D341Med (cell line): Measurements from ENCODE around the gene GINS1.
"Not testable (repeated sequence)": the region's sequence is repeated elsewhere in the genome, so short reads cannot be mapped to it uniquely, and the experiment has no call there.

Source experiments
- DNase-seq: peaks from one replicate; pipeline ENCODE4 v3.0.0; 2012; ENCODE audit warnings: low spot score

GINS1 gene

DNA sequence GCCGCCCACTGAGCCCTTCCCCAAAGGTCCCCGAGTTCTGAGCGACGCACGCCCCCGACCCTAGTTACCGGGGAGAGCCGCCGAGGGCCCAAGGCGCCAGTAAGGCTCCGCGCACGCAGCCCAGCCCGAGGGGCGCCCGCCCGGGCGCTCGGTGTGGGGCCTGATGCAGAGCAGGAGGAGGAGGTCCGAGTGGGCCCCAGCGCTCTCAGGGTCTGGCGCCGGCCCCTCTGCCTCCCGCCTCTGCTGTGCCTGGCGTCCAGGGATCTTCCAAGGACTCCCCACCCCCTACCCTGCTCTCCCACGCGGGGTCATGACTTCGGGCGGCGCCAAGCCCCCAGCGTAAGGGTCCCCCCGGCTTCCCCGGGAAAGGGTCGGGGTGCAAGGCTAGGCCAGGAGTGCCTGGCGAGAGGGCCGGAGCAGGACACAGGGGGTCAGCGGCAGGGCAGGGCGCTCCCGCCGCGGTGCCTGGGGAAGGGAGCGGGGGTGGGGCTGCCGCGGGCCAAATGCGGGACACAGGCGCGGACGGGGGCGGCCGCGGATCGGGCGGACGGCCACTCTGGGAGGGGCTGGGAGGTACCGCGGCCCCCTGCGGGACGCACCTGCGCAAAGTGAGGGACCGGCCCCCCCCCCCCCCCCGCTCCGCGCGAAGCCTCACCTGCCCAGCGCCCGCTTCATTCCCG lies 17.5 kb upstream of the GINS1 start:
- DNase-seq: peak; percentile 77

DNA sequence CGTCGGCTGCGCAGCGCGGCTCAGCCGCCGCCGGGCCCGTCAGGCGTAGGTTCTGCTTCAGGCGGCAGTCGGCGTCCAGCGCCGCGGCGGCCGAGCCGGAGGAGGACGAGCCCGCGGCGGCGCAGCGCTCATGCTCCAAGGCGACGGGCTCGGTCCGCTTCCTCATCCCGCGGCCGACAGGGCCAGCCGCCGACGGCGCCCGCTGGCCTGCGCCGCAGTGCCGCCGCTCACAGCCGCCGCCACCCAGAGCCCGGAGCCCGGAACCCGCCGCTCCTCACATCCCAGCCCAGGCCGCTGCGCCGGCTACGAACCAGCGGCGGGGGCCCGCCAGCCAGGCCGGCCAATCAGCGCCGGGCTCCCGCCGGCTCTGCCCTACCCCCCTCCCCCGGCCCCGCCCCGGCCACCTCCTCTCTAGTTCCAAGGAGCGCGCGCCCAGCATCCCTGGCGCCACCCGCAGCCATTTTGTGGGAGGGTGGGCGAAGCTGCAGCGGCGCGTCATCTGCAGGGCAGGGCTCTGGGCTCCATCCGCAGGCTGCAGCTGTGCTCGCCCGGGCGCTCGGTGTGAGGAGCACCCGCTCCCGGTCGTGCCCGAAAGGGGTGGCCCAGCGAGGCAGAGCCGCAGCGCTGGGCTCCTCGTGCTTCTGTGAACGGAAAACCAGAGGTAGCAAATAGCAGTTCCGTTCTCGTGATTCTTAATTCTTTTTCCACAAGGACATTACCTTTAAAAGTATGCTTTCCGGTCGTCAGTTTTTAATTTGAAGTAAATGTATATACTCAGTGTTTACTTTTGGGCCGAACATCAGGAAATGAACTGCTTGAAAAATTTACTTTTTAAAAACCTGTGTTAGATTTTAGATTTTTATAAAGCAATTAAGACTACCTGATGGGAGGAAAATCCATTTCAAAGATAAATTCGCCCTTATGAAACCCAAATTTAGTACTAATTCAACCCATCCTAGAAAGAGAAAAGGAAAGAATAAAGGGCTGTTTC lies 16.6 kb upstream of the GINS1 start, which contains the start of gene ABHD12:
ABHD12 (minus strand) TSS at position 298 of the 991 bp plus-strand sequence; CDS start at position 166, 132 bp downstream.
- peak; percentile 97 for DNase-seq

DNA sequence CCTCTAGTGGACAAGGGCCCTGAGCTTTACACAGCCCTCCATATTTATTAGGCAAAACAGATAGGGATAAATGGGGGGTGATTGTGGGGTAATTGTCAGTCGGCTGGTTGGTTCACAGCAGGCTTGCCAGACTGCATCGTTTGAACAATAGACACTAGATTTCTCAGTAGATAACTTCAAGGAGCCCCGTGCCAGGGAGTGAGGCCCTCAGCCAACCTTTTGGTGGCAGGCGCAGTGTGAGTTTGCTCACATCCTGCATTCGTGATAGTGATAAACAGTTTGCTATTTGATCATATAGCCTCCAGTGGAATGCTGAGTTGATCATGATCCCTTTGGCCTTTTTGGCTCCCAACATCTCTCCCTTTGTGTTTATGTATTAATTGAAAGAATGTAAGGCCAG lies 13.2 kb upstream of the GINS1 start:
- DNase-seq: no peak

DNA sequence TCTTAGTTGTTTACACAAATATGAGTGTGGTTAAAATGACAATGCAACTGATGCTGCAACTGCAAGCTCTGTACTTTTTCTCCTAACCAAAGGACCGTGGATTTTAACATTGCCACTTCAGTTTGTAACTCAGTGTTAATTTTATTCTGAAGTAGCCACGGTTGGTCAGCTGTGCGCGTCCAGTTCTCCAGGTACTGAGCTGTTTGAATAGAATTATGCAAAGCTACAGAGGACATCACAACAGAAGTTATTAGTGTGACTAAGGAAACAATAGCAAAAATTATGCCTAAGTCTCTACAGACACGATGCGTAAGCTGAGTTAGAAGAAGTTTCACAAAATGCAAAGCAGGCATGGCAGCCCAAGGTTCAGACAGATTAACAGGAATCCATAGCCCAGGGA lies 12.5 kb upstream of the GINS1 start:
- no peak for DNase-seq

DNA sequence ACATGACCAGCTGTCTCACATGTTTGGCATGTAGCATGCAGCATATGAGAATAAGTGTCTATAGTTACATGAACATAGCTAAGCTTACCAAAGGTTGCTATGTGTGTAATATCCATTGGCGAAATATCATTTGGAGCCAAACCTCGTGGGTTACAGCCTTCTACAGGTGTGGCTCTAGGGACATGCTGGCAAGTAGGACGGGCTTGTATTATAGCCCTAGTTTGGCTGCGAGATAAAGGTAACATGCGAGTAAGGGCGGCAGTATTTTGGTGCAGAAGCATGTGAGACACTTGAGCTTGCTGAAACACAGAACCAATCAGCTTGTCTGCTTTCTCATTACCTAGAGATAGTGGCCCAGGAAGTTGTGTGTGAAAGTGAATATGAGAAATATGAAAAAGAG lies 10.4 kb upstream of the GINS1 start:
- DNase-seq: no peak

- DNase-seq: no peak
These were observed 9.7 kb upstream of the GINS1 start for GRCh38 chr20:25397821-25398220.

GRCh38 chr20:25398376-25399036 lies 9.0 kb upstream of the GINS1 start:
- no peak for DNase-seq

DNA sequence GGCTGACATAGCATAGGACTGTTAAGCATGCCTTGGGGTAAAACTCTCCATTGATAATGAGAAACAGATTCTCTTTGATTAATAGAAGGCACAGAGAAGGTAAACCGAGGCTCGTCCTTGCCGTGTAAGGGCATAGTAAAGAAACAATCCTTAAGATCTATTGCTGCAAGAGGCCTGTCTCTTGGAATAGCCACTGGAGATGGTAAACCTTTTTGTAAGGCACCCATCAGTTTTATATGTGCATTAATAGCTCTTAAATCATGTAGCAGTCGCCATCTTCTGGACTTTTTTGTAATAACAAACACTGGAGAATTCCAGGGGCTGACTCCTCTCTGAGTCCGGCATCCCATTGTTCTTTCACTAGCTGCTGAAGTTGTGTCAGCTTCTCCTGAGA lies 8.4 kb upstream of the GINS1 start:
- peak; percentile 66 for DNase-seq

DNA sequence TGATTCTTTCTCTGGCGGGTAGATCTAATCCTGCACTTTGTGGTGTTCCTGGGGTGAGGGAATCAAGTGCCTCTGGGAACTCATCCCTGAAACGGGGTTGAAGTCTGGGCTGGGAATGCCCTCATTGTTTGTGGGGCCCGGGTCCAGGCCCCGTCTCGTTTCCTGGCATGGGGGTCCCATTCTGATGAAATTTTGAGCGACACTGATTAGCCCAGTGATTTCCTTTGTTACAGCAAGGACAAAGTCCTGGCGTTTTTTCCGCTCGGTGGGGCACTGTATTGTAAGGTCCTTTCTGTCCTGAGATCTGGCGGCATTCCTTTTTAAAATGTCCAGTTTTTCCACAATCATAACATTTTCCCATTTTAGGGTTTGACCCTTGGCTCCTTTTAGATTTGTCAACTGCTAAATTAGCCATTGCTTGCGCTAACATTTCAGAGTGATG lies 7.2 kb upstream of the GINS1 start:
- DNase-seq: not testable (repeated sequence)

DNA sequence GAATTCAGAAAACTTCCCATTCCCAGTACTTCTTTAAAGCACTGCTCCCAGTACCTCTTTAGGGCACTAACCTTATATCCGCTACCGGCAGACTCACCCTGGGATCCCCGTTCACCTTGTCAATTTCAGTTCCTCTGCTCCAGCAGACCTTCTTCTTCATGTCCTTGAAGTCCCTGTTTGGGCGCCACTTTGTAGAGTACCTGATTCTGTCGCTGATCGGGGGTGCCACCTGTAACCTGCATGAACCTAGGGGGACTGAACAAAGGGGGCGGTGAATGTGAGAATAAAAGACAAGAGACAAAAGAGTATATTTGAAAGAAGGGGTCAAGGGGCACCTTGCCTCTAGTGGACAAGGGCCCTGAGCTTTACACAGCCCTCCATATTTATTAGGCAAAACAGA lies 4.9 kb upstream of the GINS1 start:
- no peak for DNase-seq

GRCh38 chr20:25408170-25408547 lies 686 bp downstream of the GINS1 start:
- no peak for DNase-seq

DNA sequence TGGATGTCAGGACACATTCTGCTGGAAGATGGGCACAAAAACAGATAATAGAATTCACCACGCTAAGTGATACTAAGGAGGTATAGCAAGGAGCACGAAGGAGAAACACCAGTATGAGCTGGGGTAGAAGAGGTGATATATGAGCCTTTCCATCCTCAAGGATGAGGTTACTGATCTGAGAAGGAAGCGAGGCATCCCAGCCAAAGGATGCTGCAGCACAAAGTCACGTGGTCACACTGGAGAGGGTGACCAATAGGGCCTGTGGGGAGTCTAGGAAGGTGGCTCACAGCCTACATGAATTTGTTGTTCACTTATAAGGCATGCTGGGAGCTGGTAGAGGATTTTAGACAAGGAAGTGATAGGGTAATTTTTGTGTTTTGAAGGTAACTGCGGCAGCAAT lies 1.4 kb downstream of the GINS1 start:
- no peak for DNase-seq

- DNase-seq: no peak
These were observed 11.3 kb downstream of the GINS1 start for GRCh38 chr20:25418776-25419175.

- no peak for DNase-seq
These were observed 13.6 kb downstream of the GINS1 start for GRCh38 chr20:25421102-25421501.

DNA sequence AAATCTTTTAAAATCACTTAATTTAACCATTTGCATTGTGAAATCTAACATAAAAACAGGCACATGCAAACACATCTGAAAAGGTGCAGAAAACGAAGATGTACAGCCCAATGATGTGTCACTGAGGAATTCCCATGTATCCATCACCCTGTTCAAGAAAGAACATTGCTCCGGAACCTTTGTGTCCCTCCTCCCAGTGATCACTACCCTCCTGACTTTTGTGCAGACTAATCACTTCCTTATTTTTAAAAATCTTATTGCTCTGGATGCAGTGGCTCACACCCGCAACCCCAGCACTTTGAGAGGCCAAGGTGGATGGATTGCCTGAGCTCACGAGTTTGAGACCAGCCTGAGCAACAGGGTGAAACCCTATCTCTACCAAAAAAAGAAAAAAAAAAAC lies 14.6 kb downstream of the GINS1 start:
- DNase-seq: no peak

- no peak for DNase-seq
These were observed 17.1 kb downstream of the GINS1 start for GRCh38 chr20:25424536-25424935.

- DNase-seq: no peak
These were observed 29.7 kb downstream of the GINS1 start for GRCh38 chr20:25437153-25437581.

DNA sequence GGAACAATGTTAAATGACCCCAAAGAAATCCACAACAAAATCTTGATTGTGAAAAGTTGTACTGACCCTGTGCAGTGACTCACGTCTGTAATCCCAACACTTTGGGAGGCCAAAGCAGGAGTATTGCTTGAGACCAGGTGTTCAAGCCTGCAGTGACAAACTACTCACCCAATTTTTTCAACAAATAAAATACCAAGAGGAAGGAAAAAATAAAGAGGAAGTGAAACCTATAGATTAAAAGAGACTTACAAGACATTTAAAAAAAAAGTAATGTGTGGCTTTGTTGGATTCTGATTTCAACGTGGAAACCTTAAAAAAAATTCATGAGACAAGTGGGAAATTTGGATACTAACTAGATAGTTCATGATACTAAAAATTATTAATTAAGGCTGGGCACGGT lies 31.9 kb downstream of the GINS1 start:
- DNase-seq: no peak

DNA sequence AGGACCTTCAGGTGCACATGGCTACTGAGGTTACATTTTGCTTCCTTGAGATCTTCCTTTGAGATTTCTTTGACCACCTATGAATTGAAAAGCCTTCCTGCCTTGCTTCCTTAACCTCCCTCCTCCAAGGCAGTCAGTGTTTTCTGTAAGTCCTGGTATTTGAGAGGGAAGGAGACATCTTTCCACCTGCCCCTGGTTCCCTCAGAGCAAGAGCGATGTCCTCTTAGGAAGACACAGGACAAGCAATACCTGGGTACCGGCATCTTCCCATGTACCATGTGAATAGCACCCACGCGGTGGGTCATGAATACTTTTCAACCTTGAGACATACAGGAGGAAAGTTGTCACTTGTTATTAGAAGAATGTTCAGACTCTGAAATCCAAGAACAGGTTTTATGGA lies 37.1 kb downstream of the GINS1 start:
- DNase-seq: no peak

DNA sequence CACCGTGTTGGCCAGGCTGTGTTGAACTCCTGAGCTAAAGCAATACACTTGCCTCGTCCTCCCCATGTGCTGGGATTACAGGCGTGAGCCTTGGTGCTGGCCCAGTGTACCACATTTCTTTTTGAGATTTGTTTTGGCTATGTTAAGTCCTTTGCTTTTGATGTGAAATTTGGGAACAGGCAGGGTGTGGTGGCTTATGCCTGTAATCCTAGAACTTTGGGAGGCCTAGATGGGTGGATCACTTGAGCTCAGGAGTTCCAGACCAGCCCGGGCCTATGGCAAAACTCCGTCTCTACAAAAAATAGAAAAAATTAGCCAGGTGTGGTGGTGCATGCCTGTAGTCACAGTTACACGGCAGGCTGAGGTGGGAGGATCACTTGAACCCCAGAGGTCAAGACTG lies 40.2 kb downstream of the GINS1 start:
- no peak for DNase-seq

DNA sequence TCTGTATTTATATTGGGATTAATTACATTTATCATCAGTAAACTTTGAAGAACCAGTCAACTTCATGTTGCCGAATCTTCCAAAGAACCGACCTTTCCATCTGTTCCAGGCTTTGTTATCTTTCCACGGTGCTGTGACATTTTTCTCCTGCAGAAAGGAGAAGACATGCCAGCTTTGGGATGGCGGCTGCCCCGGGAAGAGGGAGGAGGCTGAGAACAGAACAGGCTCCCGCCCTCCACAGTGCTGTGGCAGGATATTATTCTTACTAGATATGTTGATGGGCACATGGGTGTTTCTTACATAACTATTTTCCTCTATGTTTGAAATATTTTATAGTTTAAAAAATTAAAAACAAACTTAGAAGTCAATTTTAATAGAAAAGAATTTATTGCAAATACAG lies 44.9 kb downstream of the GINS1 start:
- DNase-seq: no peak

DNA sequence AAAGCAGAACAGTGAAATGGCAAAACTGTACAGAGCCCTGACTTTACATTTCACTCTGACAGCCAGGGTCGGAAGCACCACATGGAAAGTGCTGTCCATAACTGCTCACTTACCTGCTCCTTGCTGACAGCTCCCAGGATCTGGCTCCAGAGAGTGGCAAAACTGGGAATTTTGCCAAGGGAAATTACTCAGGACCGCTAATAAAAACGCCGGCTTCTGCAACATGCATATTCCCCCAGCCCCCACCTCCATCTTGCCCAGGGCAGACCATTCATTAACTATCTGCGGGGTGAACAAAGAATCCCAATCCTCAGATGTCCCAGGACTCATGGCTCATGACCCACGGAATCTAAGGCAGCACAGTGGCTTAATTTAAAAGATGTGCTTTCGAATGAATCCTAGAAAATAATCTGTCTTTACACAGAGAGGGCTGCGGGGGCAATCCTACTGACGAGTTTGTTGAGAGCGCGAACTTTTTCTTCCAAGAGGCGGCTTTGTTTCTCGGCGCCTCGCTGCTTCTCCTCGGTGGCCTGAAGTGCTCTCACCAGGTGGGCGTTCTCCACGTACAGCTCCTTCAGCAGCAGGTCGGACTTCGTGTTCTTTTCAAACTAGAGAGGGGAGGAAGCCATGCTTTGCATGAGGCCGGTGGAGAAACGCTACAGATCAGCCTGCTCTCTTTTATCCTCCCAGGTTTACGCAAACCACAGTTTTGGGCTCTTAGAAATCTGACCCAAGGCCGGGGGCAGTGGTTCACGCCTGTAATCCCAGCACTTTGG lies 45.8 kb downstream of the GINS1 start:
- no peak for DNase-seq
